ENCODE measurements around the gene PFKP.

Gene PFKP

DNA sequence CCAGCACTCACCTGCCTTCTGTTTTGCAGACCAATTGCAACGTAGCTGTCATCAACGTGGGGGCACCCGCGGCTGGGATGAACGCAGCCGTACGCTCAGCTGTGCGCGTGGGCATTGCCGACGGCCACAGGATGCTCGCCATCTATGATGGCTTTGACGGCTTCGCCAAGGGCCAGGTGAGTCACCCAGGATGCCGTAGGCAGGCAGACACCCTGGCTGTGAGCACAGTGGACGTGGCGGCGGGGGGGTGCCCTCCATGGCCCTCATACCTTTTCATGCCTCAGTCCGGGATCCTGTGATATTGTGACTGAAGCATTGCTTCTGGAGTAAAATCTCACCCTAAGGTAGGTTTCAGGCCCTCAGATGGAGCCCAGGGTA, 46.0 kb downstream of the PFKP start:
- no peak for DNase-seq (ENCODE audit: low read depth in 1 of 2, low spot score in 1 of 2)

DNA sequence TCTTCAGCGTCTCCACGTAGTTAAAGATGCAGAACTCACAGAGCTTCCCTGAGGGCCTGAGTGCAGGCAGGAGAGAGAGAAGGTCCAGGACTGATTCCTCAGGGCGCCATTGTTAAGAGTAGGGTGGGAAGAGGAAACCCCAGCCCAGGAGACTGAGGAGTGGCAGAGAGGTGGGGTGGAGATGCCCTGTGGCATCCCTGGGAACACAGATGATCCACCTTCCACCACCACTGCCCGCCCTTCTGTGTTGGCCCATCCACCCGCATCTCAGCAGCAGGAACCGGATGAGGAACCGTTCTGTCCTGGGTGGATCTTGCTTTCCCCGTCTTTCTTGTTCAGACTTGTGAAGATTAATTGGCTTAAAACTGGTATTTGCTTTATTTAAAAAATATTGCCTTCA, 48.3 kb downstream of the PFKP start:
- no peak for DNase-seq (ENCODE audit: low read depth in 1 of 2, low spot score in 1 of 2)

DNA sequence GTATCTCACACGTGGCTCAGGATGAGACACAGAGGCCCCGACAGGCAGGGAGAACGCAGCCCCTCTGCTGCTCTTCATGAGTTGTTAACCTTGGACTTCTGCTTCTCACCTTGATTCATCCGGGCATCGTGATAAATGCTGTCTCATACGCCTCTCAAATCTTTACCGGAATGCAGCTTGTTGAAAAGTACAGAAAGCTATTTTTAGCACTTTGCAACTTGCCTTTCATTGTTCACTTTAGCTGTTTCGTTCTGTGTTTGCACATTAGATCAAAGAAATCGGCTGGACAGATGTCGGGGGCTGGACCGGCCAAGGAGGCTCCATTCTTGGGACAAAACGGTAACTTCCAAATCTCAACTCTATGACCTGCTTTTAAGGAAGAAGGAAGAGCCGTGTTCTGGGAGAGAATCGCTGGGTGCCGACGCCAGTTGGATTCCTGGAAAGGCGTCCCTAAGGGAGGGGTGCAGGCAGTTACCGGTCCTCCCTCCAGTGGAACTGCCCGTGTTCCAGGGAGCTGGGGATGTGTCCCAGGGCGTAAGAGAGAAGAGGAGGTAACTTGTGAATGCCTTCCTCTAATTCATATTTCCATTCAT, 49.3 kb downstream of the PFKP start:
- no peak for DNase-seq (ENCODE audit: low read depth in 1 of 2, low spot score in 1 of 2)

DNA sequence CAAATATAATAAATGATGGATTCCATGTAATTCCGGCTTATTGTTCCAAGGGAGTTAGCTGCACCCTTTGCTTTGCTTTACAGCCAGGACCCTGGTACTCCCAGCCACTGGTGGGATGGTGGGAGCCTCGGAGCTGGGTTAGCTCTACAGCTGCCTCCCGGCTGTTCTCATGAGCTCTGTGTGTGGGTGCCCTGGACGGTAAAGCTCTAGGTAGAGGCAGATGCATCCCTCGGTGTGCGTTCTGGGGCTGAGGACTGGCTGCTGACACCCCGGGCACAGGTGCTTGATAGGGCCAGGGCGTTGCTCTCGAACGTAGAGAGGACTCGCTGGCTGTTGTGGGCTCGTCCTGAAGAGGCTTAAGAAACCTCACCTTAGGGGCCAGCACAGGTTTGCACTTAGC, 50.1 kb downstream of the PFKP start:
- no peak for DNase-seq (ENCODE audit: low read depth in 1 of 2, low spot score in 1 of 2)

DNA sequence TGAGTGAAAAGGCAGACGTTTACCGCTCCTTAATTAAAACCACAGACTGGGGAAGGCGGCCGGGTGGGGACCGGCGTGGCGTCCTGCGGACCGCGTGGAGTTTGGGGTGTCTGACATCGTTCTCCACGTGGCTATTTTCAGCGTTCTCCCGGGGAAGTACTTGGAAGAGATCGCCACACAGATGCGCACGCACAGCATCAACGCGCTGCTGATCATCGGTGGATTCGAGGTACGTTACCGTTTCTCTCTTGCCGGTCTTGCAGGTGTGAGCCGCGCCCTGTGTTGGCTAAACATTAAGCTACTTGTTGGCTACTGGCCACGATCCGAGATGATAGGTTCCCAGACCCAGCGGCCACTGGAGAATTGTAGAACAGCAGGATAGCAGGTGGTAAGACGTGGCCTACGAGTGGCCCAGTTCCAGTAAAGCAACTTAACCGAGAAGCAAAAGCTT, 51.3 kb downstream of the PFKP start:
- DNase-seq (ENCODE audit: low read depth in 1 of 2, low spot score in 1 of 2), result no peak

DNA sequence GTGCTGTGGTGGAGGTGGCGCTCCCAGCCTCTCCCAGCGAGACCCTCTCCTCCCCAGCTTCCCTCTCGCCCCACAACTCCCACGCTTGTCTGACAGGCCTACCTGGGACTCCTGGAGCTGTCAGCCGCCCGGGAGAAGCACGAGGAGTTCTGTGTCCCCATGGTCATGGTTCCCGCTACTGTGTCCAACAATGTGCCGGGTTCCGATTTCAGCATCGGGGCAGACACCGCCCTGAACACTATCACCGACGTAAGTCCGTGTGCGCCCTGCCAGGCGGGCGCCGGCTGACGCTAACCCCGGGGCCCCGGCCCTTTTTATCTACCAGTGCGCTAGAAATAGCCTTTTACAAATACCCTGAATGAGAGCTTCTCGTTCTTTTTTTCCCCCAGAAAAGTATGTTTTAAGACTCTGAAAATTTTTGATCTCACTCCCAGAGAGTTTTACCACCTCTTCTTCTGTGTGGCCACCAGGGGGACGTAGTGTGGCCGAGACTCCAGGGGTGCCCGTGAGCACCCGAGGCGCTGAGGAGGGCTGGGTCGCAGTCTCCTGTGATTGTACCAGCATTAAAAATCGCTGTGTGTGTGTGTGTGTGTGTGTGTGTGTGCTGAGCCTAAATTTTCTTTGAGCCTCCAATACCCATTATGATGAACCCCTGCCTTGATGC, 52.6 kb downstream of the PFKP start:
- DNase-seq (ENCODE audit: low read depth in 1 of 2, low spot score in 1 of 2), result no peak

DNA sequence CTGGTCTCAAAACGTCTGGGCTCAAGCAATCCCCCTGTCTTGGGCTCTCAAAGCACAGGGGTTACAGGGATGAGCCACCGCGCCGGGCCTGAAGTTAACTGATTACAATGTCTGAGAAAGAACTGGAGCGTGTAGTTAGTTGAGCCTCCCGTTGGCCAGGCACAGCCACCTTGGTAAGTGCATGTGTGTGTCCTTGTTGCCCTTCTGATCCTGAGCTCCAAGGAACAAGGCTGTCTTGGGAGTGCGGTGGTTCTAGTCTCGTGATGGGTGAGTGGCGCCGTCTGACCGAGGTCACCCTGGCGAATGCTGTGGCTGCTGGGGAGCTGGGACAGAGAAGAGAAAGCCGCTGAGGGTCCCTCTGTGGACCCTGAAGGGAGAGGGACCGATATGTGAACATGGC, 54.7 kb downstream of the PFKP start:
- no peak for DNase-seq (ENCODE audit: low read depth in 1 of 2, low spot score in 1 of 2)

DNA sequence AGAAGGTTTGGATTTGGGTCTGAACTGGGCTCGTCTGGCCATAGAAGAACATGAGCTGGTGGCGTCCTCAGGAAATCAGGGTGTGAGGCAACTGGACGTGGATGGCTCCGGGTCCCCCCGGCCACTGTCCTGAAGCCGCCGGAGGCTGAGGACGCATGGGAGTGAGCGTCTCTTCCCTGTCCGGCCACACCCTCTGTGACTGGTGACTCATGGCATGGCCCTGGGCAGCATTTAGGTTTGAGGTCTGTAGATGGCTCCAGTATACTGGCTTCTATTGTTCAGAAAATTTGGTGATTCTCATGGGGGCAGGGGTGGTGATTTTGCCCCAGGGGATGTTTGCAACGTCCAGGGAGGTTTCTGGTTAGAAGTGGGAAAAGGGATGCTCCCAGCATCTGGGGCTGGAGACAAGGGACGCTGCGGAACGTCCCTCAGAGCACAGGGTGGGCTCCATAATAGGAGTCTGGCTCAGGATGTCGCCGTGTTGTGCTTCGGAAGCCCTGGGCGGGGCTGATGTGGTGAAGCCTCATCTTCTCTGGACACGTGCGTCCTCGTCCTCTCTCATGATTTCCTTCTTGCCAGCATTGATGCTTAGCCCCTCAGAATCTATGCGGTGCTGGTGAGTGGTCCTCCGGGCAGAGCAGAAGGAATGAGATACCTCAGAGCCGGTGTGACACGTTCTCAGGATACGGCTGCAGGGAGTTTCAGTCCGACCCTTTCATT, 55.3 kb downstream of the PFKP start:
- no peak for DNase-seq (ENCODE audit: low read depth in 1 of 2, low spot score in 1 of 2)

DNA sequence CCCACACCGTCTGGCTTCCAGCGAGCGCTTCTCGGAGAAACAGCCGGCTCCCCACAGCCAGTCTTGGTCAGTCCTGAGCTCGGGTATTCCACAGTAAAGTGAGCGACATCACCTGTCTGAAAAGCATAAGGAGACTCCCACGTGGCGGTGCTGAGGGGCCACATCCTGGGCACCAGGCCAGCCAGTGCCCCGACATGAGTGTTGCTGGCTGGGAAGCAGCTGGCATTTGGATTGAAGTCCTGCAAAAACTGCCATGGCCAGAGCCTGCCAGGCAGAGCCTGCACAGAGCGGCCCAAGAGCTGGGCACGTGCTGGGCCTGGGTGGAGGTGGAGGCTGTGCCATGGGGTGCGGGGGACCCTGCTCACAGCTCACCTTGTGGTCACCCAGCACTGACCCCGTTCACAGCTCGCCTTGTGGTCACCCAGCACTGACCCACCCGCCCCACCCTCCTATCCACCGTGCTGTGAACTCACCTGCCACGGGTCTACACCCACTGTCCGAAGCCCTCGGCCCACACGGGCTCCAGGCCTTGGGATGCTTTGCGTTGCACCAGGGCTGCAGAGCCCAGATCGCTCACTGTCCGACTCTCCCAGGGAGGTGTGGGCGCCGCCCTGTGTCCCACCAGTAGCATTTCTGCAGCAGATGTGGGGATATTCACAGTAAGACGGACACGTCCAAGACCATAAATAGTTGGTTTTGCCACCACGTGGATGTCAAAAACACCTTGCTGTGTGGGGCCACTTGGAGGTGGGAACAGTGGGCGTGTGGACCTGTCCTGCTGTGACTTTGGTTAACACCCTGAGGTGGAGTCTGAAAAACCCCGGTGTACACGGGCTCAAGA, 56.4 kb downstream of the PFKP start:
- no peak for DNase-seq (ENCODE audit: low read depth in 1 of 2, low spot score in 1 of 2)

DNA sequence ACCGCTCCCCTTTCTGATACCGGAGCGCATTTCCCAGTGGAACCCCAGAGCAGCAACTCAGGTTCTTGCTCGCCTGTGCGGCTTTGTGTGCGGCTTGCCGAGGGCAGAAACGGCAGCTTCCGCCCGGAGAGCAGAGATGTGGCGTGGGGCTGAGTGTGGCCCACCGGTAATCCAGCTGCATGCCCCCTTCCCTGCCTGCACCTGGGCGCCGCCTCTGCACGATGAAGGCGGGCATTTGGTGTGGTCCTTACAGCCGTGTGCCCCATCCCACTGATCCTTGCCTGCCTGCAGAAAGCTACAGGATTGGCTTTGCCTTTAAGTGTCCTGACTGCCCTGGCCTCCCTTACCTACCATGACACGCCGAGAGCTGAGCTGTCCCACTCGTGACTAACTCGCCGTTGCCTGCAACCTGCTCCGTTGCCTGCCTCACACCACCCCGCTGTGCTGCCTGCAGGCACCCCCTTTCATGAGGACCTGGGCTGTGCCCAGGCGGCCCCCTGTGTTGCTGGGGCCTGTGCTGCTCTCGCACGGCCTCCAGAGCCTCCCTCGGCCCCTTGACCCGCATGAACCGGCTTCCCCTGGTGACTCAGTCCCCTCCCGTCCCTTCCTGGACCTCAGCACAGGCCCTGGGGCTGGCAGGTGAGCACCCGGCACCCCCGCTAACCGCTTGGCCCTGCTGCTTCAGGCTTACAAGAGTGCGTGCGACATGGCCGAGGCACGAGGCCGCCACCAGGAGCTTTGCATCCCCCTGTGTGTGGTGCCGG, 57.2 kb downstream of the PFKP start:
- DNase-seq (ENCODE audit: low read depth in 1 of 2, low spot score in 1 of 2), result no peak

DNA sequence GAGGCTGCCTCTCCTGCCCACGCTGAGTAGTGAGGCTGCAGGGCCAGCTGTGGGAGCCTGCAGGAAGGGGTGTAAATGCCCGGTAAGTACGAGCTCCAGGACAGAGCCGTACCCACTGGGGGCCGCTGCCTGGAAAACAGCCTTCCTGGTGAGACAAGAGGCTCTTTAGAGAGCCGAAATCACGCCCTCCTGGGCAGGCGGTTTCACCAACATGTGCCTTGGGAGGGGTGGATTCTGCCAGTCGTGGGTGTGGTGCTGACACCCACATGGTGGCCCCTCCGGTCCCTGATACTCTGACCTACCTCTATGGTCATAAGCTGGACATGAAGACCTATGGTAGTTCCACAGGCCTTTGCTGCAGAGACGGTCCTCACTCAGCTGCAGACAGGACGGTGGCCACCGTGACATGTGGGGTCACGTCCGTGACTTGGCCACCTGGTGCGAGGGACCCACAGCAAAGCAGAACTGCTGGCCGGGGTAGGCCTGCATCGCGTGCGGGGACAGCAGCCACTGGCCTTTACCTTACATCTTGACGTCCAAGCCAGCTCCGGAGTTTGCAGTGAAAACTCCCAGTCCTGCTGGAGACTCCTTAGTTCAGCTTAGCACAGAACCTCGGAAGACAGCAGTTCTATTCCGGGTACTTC, 58.3 kb downstream of the PFKP start:
- no peak for DNase-seq (ENCODE audit: low read depth in 1 of 2, low spot score in 1 of 2)

DNA sequence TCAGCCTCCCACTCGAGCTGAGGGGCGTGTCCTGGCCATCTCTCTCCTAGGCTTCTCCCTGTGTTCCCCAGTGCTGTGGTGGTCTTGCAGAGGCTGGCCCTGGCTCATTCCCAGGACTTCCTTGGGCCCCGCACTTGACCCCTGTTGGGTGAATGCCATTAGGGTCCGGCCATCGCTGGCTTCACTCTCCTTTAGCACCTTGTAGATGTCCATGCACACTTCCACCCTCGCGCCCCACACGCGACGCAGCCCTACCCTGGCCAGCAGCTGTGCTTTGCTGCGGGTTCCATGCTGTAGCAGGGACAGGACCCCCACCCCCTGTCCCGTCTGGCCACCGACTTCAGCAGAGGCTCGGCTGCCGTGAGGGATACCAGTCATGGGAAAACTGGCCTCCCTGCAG, 58.9 kb downstream of the PFKP start:
- no peak for DNase-seq (ENCODE audit: low read depth in 1 of 2, low spot score in 1 of 2)

DNA sequence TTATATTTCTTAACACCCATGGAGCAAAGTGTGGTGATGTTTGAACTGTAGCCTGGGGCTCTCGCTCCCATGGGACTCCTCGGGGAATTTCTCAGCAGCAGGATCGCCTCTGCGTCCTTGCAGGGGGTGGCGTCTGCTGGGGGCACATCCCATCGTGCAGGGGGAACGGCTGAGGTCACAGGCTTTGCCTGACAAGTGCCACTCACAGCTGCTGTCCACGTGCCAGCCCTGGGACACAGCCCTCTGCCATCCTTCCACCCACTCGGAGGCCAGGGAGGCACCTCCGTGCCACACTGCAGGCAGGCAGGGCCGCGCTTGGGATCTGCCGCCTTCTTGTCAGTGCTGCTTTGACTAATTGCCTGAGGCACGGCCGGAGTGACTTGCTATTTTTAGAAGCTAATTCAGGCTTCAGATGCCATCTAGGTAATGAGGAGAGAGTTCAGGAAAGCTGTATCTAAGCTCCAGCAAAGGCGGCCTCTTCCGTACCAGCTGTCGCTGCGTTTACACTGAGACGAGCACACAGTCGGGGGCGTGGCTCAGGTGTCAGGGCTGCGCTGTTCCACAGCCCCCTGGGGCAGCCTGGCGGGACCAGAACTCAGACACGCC, 59.5 kb downstream of the PFKP start:
- no peak for DNase-seq (ENCODE audit: low read depth in 1 of 2, low spot score in 1 of 2)

DNA sequence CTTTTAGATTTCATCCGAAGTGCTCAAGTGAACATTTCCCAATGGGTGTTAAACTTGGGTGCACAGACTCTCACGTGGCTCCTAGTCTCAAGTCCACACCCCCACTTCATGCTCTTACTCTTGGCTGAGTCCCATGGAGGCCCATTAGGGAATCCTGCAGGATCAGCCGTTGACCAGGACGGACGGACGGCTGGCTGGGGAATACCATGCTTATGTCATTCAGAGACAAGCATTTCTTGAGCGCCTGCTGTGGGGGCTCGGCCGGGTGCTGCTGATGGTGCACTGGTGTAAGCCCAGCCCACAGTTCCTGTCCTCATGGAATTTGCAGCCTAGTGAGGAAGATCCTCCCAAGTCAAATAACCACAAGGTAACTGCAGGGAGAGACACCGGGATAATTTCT, 60.6 kb downstream of the PFKP start:
- DNase-seq (ENCODE audit: low read depth in 1 of 2, low spot score in 1 of 2), result no peak

DNA sequence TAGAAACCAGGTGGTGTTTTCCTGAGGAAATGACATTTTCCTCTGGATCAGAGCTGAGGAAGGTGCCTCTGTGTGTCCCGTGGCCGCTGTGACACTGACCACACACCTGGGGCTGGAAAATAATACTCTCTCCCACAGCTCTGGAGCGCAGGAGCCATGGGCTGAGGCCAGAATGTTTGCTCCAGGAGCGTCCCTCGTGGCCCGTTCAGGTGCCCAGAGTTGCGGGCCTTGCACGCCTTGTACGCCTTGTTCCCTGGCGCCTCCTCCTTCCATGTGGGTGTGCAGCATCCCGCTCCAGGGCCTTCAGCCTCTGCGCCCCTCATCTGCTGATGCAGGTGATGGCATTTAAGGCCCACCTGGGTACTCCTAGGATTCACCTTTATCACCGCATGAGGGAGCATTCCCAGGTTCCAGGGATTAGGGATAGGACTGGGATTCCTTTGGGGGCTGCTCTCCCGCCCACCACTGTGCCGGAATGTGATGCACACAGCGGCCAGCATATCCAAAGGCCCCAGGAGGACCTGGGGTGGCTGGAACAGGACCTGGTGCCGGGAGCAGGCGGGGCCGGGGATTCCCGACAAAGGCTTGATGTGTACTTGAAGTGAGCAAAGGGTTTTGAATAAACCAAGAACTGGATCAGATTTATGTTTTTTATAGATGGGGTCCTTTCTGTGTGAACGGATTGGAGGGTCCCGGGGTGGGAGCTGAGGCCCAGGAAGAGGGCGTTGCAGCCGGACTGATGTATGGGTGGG, 61.2 kb downstream of the PFKP start:
- DNase-seq (ENCODE audit: low read depth in 1 of 2, low spot score in 1 of 2), result no peak

DNA sequence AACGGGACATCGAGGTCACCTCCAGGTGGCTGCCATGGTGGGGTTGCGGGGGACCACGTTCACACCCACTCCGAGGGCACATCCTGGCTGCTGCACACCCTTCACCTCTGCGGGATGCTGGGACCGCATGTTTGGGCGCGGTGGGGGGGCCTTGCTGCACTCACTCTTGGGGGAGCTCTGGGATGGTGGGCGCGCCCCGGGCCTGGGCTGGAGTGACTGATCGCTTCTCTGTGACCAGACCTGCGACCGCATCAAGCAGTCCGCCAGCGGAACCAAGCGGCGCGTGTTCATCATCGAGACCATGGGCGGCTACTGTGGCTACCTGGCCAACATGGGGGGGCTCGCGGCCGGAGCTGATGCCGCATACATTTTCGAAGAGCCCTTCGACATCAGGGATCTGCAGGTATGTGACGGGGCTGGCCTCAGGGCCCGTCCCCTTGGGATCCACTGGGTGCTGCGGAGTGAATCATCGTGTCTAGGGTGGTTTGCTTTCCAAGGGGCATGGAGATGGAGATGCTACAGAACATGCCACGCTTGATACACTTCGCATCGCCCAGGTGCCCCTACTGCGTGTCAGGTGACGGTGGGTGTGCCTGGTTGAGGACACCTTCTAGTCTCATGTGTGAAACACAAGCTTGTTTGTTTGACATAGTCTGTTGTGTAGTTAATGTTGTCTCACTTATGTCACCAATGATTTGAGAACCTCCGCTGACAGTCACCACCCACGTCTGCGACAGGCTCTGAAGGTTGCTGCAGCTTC, 62.4 kb downstream of the PFKP start:
- DNase-seq (ENCODE audit: low read depth in 1 of 2, low spot score in 1 of 2), result no peak

DNA sequence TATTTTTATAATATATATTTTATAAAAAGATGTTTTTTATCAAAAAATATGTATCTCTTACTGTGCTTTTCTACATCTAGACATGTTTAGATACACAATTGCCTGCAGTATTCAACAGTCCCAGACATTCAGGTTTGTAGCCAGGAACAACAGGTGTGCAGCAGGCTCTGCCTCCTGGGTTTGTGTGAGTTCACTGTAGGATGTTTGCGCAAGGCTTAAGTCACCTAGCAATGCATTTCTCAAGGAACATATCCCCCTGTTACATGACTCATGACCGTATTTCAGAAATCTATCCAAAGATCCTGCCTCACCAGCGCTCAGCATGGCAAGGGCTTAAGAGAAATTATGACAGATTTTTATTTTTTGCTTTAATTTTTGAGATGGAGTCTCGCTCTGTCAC, 63.8 kb downstream of the PFKP start:
- DNase-seq (ENCODE audit: low read depth in 1 of 2, low spot score in 1 of 2), result no peak
